Urothelium cell line (cell line): ENCODE measurements around the gene GRID1.
"Not testable (repeated sequence)": the region's sequence is repeated elsewhere in the genome, so short reads cannot be mapped to it uniquely, and the experiment has no call there.

ENCODE experiments used
- DNase-seq: peaks from one replicate; pipeline ENCODE4 v3.0.0; 2011; ENCODE audit warnings: low spot score, mixed read lengths
- FAIRE-seq: peaks from 2 replicates; lab custom pipeline; 2011; peaks lifted over from hg19 to GRCh38; lab: Jason Lieb, UNC

Gene GRID1

GRCh38 chr10:86392723-86393094 is 26.1 kb upstream of the GRID1 start:
- FAIRE-seq (no peak), DNase-seq (no peak)

GRCh38 chr10:86391986-86392722 is 25.6 kb upstream of the GRID1 start:
- FAIRE-seq (no peak), DNase-seq (no peak)

GRCh38 chr10:86391236-86391840 is 24.7 kb upstream of the GRID1 start:
- FAIRE-seq: no peak

GRCh38 chr10:86390337-86391120 is 23.9 kb upstream of the GRID1 start:
- peak; percentile 46 for FAIRE-seq
- no peak for DNase-seq

More at GRCh38 chr10:86391236-86391840, 24.7 kb upstream of the GRID1 start:
- no peak for DNase-seq

- FAIRE-seq (no peak), DNase-seq (no peak)
Observed at GRCh38 chr10:86389441-86390193, 23.0 kb upstream of the GRID1 start.

GRCh38 chr10:86389109-86389440 is 22.5 kb upstream of the GRID1 start:
- not testable (repeated sequence) for FAIRE-seq, DNase-seq

GRCh38 chr10:86388119-86388704 is 21.6 kb upstream of the GRID1 start:
- no peak for FAIRE-seq
- no peak for DNase-seq

GRCh38 chr10:86387178-86387794 is 20.7 kb upstream of the GRID1 start:
- DNase-seq (no peak), FAIRE-seq (no peak)

- FAIRE-seq: no peak
- DNase-seq: no peak
Observed at GRCh38 chr10:86385806-86386205, 19.2 kb upstream of the GRID1 start.

GRCh38 chr10:86377797-86378146 is 11.2 kb upstream of the GRID1 start:
- FAIRE-seq: no peak
- DNase-seq: no peak

GRCh38 chr10:86376852-86377796 is 10.5 kb upstream of the GRID1 start:
- DNase-seq: peak; percentile 88
- peak; percentile 5 for FAIRE-seq

GRCh38 chr10:86376403-86376802 is 9.8 kb upstream of the GRID1 start:
- DNase-seq (no peak), FAIRE-seq (peak; percentile 52)

GRCh38 chr10:86375204-86375603 is 8.6 kb upstream of the GRID1 start:
- DNase-seq (no peak), FAIRE-seq (no peak)

- FAIRE-seq (no peak), DNase-seq (no peak)
Observed at GRCh38 chr10:86374664-86375063, 8.1 kb upstream of the GRID1 start.

- DNase-seq (no peak), FAIRE-seq (no peak)
Observed at GRCh38 chr10:86373828-86374227, 7.2 kb upstream of the GRID1 start.

- FAIRE-seq (no peak), DNase-seq (no peak)
Observed at GRCh38 chr10:86373251-86373650, 6.7 kb upstream of the GRID1 start.

- DNase-seq (no peak), FAIRE-seq (no peak)
Observed at GRCh38 chr10:86372784-86373239, 6.2 kb upstream of the GRID1 start.

GRCh38 chr10:86372119-86372783 is 5.7 kb upstream of the GRID1 start:
- DNase-seq: no peak
- FAIRE-seq: no peak

GRCh38 chr10:86371691-86372090 is 5.1 kb upstream of the GRID1 start:
- FAIRE-seq (no peak), DNase-seq (no peak)
